GM18909 (cell line): ENCODE results near the gene MLKL.
"Not testable (repeated sequence)": the region's sequence is repeated elsewhere in the genome, so short reads cannot be mapped to it uniquely, and the experiment has no call there.

Experiments used
- ATAC-seq: cut with Tn5 transposase; IDR thresholded peaks from one replicate; pipeline ENCODE4 v1.9.1; 2021; ENCODE audit warnings: mild to moderate bottlenecking; ENCODE audit not compliant: unreplicated experiment, poor library complexity

The MLKL gene

DNA sequence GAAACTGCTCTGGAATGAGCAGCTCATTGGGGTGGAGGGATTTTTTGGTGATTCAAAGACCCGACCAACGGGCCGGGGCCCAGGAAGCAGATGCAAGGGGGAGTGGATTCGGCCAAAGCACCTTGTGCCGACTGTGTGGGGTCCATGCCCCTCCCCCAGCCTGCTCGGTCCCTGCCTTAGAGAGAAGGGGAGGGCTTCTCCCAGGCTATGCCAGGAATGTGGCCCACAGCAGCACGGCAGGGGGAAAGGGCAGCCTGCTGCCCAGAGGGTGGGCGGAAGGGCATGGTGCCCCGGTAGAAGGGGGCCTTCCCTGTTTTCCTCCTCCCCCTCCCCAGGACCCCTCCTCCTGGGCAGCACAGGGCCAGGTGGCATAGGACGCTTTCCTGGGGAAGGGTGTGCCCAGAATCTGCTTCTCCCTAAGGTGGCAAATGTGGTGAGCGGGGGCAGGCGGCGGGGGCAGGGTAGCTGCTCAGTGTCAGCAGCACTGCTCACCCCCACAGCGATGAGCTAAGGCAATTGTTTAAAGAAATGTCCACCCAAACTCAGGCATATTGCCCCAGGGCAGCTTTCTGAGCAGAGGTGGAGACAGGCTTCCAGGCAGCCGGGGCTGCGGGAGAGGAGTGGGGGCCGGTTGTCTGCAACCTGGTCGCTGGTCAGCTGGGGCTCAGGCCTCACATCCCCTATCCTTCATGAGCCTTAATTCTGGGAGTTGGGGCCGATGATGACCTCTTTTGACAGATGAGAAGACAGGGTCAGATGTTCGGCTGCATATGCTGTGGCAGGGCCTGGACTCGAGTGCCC lies 33.9 kb upstream of the MLKL start:
- ATAC-seq, result no peak

DNA sequence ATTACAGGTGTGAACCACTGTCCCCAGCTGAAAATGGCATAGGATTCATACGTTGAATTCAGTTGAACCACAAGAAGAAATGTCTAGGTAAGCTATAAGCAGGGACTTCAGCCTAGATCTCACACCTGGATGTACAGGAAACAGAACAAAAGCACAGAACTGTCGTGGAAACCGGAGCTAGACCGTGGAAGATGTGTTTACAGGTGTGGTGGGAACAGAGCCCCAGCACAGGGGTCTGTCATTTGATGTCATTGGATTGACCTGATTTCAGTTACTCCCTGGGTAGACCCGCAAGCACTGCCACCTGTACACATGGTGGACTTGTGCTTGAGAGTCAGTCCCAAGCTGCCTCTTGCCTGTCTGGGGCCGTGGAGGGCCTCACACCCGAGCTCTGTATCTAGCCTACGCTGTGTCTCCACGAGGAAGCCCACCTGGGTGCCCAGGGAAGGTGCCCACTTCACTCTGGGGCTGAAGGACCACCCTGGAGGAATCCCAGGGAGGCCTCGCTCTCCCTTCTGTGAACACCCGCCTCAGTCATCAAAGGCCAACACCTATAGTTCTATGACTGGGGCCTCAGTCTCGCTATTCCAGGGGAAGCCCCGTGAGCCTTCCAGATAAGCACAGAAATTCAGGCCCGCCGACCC lies 32.2 kb upstream of the MLKL start:
- no peak for ATAC-seq

DNA sequence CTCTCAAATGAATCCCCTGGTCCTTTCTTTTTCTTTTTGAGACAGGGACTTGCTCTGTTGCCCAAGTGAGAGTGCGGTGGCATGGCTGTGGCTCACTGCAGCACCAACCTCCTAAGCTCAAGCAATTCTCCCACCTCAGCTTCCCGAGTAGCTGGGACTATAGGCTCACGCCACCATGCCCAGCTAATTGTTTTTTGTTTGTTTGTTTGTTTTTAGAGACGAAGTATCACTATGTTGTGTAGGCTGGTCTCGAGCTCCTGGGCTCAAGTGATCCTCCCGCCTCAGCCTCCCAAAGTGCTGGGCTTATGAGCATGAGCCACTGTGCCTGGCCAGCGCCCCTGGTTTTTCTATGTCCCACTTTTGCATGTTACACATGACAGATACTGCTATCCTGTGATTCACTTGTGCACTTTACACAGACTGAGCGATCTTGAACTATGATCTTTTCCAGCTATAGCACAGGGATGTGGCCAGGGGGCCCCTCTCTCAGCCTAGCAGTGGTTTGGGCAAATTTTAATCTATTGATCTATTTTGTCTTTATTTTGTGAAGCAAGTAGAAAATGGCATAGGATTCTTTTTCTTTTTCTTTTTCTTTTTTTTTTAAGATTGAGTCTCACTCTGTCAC lies 31.3 kb upstream of the MLKL start:
- ATAC-seq, result no peak

DNA sequence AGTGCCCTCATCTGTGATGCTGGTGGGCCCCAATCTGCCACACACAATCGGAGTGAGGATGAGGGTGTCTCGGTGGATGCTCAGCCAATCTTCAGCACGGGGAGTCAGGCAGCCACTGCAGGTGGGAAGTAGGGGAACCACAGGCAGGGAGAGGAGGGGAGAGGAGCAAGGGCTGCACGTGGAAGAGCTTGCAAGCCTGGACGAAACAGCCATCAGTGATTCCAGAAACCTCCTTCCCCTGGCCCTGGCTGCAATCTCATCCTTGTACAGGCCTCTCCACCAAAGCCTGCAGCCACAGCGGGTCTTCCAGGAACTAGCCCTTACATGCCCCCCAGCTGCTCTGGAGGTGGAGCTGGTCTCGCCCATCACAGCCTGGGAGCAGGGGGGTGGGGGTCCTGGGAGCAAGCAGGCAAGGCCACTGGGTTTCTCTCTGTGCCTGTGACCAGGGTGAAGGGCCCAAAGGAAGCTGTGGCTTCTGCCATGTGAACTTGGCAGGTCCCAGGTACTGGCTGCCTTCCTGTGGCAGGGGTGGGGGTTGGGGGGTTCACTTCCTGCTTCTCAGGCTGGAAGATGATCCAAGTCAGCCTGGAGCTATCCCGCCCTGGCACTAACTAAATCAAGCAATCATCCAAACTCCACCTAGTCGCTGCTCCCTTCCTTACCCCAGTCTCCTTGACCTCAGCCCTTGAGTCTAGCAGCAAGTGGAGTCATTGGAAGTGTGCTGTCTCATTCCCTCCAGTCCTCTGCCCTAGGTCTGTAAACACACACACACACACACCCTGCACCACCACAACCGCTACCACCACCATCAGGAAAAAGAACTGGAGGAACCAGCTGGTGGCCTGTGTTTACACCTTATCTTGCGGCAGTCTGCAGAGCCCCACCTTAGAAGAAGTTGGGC lies 29.4 kb upstream of the MLKL start:
- no peak for ATAC-seq

DNA sequence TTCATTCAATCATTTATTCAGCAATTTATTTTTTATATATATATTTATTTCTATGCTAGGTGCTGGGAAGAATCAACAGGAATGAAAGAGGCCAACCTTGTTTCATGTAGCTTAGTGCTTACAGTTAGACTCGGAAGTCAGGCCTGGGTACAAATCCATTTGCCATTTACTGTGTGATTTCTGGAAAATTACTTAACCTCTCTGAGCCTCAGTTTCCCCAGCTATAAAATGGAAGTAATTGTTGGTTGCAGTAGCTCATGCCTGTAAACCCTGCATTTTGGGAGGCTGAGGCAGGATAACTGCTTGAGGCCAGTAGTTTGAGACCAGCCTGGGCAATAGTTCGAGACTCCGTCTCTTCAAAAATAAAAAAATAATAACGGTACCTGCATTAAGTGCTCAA lies 27.2 kb upstream of the MLKL start:
- no peak for ATAC-seq

DNA sequence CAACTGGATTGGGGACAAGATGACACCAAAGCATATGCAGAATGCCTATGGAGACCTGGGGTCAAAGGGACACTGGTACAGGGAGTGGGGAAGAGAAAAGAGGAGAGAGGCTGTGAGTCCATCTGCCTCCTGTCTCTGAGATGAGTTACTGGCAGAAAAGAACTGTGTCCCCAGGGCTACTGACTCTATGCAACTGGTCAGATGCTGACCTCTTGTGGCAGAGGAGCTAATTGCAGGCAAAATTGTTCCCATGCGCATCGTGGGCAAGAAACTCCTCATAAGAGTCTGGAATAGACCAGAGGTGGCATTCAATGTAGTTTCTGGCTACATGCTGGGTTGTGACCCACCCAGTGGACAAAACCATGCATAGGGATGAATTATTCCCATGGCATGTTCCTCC lies 26.1 kb upstream of the MLKL start:
- ATAC-seq, result no peak

DNA sequence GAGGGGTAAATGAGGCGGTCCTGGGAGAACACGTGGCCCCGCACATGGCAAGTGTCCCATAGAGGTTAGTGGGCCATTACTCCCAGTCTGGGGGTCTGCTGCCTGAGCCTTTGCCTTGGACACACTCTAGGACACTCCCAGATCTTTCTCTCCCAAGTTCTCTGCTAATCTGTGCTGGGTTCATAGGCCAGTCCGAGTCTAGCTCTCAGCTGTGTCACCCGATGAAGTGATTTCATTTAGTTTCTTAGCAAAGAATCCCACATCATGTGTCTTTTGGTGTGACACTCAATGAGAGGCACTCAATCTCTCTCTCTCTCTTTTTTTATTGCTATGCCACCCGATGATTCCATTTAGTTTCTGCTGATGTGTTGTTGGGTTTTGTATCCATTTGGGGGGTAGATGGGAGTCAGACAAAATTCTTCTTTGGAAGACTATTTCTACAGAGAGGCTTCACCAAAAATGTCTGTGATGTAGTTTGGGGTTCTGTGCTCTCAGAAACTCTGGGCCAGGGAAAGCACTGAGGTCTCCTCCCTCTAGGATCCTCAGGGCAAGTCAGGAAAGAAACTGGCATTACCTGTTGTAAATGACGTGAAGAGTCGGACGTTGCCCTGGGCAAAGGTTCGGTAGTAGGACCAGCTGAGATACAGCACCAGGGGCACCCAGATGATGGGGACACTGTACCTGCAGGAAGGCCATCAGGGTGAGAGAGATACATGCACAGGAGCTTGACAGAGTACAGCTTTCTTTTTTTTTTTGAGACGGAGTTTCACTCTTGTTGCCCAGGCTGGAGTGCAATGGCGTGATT lies 25.2 kb upstream of the MLKL start:
- no peak for ATAC-seq

DNA sequence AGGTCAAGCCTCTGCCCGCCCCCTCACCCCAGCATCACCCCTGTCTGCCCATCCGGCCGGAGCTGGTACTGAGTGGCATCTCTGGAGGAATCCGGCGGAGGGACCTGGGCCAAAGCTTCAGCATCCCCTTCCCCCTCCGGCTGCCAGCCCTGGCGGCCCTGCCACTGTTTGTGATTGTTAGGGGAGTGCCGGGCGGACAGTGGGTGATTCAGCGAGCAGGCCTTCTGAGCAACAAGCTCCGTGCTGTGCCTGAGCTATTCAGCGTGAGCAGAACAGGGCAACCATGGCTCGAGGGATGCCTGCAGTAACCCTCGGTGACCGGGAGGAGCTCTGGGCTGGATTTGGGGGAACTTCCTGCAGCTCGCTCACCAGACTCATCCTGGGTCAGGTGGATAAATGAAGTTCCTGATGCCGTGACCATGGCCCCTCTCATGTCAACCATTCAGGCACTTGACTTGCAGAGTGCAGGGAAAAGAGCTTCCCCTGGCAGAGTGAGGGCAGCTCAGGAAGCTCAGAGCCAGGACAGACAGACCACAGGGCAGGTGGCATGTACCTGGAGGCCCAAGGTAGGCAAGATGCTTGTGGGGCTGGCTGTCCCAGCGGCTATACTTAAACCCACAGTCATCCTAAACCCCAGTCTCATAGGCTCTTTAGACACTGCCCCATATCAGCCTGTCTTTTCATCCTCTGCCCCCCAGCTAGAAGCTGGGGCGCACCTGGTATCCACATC lies 24.3 kb upstream of the MLKL start:
- no peak for ATAC-seq

DNA sequence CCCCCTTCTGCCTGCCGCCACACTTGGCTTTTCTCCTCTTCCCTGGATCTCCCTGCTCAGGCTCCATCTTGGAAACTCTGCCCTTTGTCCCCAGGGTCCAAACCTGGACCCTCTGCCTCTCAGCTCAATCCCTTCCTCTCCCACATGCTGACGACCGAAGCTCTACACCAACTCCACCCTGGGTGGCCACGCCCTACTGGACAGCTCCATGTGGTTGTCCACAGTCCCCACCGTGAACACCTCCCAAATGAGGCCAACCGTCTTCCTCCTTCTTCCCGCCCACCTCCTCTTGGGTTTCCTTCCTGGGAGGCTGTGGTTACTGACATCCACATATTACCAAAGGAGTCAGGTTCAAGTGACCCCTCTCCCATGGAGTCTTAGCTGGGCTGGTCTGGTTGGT lies 22.6 kb upstream of the MLKL start:
- ATAC-seq, result no peak

DNA sequence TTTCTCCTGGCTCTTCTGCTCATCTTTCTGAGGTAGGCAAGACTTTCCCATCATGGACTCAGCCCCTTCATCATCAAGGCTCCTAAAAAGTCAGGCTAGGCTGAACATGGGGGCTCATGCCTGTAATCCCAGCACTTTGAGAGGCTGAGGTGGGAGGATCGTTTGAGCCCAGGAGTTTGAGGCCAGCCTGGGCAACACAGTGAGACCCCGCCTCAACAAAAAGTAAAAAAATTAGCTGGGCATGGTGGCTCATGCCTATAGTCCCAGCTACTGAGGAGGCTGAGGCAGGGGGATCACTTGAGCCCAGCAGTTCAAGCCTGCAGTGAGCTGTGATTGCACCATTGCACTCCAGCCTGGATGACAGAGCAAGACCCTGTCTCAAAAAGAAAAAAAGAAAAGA lies 21.5 kb upstream of the MLKL start:
- ATAC-seq, result not testable (repeated sequence)

DNA sequence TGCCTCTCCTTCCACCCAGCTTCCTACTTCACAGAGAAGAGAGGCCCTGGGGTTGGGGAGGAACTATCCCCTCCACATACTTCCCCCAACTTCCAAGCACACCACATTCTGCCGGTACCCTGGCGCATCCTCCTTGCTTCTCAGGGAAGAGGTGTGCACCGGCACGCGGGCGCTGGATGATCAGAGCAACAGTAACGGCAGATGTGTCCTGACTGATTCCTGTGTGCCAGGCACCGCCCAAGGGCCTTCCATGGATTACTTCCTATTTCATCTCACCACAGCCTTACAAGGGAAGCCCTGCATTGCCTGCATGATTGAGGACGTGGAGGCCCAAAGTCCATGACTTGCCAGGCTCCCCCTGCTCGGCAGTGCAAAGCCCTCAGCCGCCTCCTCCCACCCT lies 21.1 kb upstream of the MLKL start:
- no peak for ATAC-seq

DNA sequence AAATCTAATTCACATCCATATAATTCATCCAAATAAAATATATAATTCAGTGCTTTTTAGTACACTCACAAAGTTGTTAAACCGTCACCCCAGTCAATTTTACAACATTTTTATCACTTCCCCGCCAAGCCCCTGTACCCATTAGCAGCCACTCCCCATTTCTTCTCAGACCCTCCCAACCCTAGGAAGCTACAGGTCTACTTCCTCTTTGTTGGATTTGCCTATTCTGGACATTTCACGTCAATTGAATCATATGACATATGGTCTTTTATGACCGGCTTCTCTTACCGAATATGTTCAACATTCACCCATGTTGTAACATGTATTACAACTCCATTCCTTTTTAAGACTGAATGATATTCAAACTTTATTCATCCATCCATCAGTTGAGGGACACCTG lies 19.9 kb upstream of the MLKL start:
- ATAC-seq, result no peak

DNA sequence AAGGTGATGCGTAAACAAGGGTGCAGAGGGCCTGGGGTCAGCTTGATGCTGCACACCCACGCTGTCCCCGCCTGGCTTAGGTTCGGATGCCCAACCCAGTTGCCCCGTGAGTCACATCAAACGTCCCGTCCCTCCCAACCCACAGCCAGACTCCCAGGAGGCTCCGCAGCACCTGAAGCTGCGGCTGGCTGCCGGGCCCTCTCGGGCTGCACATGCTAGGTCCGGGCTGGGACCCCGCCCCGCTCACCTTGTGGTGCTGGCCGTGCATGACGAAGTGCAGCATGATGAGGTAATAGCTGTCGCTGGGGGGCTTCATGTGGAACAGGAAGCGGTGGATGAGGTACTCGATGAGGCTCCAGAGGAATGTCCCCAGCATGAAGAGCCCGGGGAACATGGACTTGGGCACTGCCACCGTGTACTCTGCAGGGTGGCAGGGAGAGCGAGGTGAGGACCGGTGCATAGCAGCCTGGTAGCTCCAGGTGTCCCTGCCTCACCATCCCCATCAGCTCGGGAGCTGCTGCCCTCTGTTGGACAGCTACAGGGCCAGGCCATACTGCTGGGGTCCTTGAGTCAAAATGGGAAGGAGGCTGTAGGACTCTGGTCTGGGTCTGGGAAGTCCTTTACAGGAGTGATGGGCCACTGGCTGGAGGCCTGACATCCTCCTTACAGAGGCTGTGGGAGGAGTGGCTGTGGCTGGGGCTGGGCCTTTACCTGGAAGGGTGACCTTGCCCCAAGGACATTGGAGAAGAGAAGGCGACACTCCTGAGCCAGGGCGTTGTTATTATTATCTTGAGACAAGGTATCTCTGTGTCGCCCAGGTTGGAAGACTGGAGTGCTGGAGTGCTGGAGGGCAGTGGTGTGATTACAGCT lies 18.3 kb upstream of the MLKL start:
- ATAC-seq, result no peak

DNA sequence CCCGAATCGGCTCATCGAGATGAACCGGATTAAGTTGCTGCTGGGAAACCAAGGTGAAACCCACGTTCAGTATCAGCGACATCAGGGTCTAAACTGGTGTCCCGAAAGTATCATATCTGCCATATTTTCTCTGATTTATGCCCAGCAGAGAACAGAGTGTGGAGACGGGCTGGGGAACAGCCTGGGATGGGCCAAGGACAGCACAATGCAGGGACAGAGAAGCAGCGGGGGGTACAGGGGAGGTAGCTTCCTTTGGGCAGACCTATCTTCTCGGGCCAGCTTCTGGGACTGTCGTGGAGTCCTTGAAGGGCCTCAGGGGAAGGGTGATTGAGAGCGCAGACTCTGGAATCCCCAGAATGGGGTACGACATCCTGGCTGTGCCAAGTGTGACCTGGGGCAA lies 17.5 kb upstream of the MLKL start:
- no peak for ATAC-seq

DNA sequence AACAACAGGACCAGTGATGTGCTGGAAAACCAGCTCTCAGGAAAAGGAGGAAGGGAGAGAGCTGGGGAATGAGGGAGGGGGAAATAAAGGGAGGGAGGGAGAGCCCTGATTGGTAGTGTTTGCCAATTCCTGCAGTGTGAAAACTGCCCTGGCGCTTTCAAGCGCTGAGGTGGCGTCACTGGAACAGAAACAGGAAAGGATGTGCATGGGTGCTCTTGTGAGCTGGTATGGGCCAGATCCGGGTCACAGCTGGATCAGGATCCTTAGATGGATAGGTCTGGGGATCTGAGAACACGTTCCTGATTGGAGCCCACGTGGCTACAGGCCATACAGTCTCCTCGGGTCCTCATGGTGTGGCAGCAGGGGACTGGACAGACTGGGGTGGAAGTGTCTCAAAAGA lies 16.7 kb upstream of the MLKL start:
- ATAC-seq, result no peak

DNA sequence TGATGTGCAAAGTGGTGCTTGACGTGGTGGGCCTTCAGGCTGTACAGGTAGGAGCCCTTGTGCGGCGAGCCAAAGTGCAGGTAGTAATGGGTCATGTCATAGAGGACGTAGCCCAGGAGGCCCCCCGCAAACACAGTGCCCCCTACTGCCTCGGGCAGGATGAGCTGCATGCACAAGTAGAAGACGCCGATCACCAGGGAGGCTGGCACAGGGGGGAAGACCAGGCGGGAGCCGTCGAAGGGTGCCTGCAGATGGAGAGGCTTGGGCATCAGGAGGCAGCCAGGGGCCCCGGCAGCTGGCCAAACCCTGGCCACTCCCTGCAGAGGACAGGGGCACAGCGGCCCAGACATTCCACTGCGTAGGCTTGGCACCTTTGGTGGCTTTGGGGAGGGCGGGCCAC lies 15.7 kb upstream of the MLKL start:
- ATAC-seq, result no peak

DNA sequence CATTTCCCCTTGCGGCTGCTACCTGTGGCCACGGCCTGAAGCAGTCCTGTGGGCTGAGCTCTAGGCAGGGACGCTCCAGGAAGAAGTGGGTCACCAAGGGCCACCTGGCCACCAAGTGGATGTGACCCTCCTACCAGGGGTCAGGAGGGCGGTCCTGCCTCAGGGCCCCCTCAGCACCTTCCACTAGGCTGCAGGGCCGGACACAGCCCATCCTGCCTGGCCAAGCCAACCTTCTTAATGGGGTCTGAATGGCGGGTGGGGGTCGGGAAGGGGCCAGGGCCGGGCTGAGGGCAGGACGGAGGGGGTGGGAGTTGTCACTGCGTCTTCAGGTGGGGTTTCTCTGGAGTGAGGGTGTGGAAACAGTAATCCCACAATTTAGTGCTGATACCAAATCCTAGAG lies 13.2 kb upstream of the MLKL start:
- no peak for ATAC-seq

DNA sequence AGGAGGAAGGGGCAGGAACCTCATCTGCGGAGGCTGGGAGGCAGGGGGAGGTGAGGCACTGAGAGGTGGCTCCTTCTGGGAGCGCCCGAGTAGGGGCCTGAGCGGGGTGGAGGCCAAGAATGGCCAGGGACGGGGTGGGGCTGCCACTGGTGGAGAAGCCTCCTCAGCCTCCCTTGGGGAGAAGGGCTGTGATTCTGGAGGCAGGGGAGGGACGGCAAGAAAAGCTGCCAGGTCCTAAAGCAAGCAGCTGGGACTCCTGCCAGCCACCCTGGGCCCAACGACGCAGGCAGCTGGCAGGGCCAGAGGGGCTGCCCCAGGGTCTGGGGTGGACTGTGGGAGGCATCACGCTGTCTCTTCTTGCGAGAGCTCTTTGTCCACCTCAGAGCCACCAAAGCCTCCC lies 12.7 kb upstream of the MLKL start:
- no peak for ATAC-seq
